Ishikawa (cell line): ENCODE data around the gene ABCA8.

ENCODE experiments used
- CREB1 ChIP-seq: IDR thresholded peaks from 2 replicates; pipeline ENCODE4 v1.6.1; 2012; ENCODE audit warnings: low read depth
- EGR1 ChIP-seq: IDR thresholded peaks from 2 replicates; pipeline ENCODE4 v1.6.1; 2012
- EP300 ChIP-seq: IDR thresholded peaks from 2 replicates; pipeline ENCODE4 v1.6.1; 2012; ENCODE audit warnings: borderline replicate concordance
- FOXM1 ChIP-seq: IDR thresholded peaks from 2 replicates; pipeline ENCODE4 v1.6.1; 2012; ENCODE audit warnings: low read depth, borderline replicate concordance
- MAX ChIP-seq: IDR thresholded peaks from 2 replicates; pipeline ENCODE4 v1.6.1; 2012
- RAD21 ChIP-seq: IDR thresholded peaks from 2 replicates; pipeline ENCODE4 v1.6.1; 2012; ENCODE audit warnings: low read depth
- TAF1 ChIP-seq: IDR thresholded peaks from 2 replicates; pipeline ENCODE4 v1.6.1; 2012; ENCODE audit warnings: low read depth, mild to moderate bottlenecking
- TCF12 ChIP-seq: IDR thresholded peaks from 2 replicates; pipeline ENCODE4 v1.6.1; 2012; ENCODE audit warnings: low read depth
- TEAD4 ChIP-seq: IDR thresholded peaks from 2 replicates; pipeline ENCODE4 v1.6.1; 2012
- USF1 ChIP-seq: IDR thresholded peaks from 2 replicates; pipeline ENCODE4 v1.6.1; 2012
- ZBTB7A ChIP-seq: IDR thresholded peaks from 2 replicates; pipeline ENCODE4 v1.6.1; 2012; ENCODE audit warnings: low read depth
- TF ChIP-seq, protein P1 (sequence below): IDR thresholded peaks from 2 replicates; pipeline ENCODE4 v1.6.1; 2012; ENCODE audit warnings: low read depth, mild to moderate bottlenecking

DNA sequence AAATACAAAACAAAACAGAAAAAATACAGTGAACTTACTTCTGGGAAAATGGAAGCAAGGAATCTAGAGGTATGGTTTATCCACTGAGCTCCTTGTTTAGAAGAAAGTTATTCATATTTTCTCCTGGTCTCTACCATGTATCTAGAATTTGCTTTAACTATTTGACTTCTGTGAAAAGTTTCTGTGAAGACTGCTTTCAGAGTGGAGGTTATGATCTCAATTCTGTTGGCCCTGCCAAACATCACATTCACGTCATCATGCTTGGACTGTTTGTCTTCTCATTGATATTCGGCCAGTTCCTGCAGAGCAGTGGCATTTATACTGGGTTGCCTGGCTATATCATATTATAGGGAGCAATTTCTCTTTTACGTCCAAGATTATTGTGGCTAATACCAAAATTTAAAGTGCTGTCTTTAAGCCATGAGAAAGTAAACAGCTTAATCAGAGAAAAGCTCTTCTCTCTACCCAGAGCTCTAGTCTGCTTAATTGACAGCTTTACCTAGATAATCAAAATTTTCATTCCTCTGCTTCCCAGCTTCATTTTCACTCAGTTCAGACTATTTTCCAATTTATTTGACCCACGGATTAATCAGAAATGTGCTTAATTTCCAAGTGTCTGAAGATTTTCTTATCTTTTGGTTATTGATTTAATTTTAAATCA, at the start of gene ABCA8:
- TF ChIP-seq TEAD4: no peak
- no peak for TF ChIP-seq RAD21
- TF ChIP-seq, protein P1, sequence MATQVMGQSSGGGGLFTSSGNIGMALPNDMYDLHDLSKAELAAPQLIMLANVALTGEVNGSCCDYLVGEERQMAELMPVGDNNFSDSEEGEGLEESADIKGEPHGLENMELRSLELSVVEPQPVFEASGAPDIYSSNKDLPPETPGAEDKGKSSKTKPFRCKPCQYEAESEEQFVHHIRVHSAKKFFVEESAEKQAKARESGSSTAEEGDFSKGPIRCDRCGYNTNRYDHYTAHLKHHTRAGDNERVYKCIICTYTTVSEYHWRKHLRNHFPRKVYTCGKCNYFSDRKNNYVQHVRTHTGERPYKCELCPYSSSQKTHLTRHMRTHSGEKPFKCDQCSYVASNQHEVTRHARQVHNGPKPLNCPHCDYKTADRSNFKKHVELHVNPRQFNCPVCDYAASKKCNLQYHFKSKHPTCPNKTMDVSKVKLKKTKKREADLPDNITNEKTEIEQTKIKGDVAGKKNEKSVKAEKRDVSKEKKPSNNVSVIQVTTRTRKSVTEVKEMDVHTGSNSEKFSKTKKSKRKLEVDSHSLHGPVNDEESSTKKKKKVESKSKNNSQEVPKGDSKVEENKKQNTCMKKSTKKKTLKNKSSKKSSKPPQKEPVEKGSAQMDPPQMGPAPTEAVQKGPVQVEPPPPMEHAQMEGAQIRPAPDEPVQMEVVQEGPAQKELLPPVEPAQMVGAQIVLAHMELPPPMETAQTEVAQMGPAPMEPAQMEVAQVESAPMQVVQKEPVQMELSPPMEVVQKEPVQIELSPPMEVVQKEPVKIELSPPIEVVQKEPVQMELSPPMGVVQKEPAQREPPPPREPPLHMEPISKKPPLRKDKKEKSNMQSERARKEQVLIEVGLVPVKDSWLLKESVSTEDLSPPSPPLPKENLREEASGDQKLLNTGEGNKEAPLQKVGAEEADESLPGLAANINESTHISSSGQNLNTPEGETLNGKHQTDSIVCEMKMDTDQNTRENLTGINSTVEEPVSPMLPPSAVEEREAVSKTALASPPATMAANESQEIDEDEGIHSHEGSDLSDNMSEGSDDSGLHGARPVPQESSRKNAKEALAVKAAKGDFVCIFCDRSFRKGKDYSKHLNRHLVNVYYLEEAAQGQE: no peak
- no peak for TF ChIP-seq FOXM1
- TF ChIP-seq EGR1: no peak
- no peak for TF ChIP-seq EP300
- no peak for TF ChIP-seq TAF1
- TF ChIP-seq USF1: no peak
- no peak for TF ChIP-seq ZBTB7A
- TF ChIP-seq CREB1: no peak
- no peak for TF ChIP-seq MAX
- TF ChIP-seq TCF12: no peak
